ENCODE measurements around the gene TP73. TPM values are rescaled to one million over a fixed set of nuclear protein-coding genes. Genes with fewer than 3 reads are reported as not detected.
A peak's percentile ranks its signal among the peaks of the same experiment; 100 is the strongest.

The TP73 gene
- total and polyA plus RNA-seq, 7 donors = under 0.01 to 0.13 (median 0.01) TPM; not detected in 4

DNA sequence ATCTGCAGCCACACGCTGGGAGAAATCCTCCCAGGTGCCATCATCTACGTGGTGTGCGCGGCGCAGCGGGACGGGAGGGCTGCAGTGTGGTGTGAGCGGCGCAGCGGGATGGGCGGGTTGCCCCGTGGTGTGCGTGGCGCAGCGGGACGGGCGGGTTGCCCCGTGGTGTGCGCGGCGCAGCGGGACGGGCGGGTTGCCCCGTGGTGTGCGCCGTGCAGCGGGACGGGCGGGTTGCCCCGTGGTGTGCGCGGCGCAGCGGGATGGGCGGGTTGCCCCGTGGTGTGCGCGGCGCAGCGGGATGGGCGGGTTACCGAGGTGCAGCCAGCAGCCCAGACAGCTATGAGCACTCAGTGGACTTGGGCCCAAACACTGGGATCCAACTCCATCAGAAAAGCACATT is 7.1 kb upstream of the TP73 start:
- H3K4me1 ChIP-seq = peaks cover 8% of the 10 kb centered on the region
- peaks cover 0 to under 1% (median 0%) of the 10 kb centered on the region in 3 donors for H3K27me3 ChIP-seq (ENCODE audit: insufficient read depth in 3 of 3, low read length in 2 of 3)
- no peak overlapping the region for H3K27ac ChIP-seq
- no peak for ATAC-seq
- H3K4me3 ChIP-seq = no peak overlapping the region
- no peak for DNase-seq
- TF ChIP-seq, protein P1, sequence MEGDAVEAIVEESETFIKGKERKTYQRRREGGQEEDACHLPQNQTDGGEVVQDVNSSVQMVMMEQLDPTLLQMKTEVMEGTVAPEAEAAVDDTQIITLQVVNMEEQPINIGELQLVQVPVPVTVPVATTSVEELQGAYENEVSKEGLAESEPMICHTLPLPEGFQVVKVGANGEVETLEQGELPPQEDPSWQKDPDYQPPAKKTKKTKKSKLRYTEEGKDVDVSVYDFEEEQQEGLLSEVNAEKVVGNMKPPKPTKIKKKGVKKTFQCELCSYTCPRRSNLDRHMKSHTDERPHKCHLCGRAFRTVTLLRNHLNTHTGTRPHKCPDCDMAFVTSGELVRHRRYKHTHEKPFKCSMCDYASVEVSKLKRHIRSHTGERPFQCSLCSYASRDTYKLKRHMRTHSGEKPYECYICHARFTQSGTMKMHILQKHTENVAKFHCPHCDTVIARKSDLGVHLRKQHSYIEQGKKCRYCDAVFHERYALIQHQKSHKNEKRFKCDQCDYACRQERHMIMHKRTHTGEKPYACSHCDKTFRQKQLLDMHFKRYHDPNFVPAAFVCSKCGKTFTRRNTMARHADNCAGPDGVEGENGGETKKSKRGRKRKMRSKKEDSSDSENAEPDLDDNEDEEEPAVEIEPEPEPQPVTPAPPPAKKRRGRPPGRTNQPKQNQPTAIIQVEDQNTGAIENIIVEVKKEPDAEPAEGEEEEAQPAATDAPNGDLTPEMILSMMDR (IDR thresholded peaks at IDR 0.05) = no peak
- peaks cover 0 to 42% of the 10 kb centered on the region in 2 donors for H3K36me3 ChIP-seq (ENCODE audit: insufficient read depth in 1 of 2, low read depth in 1 of 2)
- 93 to 98% (median 93%) methylated on average over 43 of the region's 43 CpGs for WGBS, 3 donors
- intact Hi-C loops (cut with DNase I) = loop anchor here in 1 of 2 donors (10.0 kb wide), 1 partner anchor 260 kb away; the partner anchor contains the start of gene C1orf174
- H3K9me3 ChIP-seq = no peaks in the 10 kb centered on the region

DNA sequence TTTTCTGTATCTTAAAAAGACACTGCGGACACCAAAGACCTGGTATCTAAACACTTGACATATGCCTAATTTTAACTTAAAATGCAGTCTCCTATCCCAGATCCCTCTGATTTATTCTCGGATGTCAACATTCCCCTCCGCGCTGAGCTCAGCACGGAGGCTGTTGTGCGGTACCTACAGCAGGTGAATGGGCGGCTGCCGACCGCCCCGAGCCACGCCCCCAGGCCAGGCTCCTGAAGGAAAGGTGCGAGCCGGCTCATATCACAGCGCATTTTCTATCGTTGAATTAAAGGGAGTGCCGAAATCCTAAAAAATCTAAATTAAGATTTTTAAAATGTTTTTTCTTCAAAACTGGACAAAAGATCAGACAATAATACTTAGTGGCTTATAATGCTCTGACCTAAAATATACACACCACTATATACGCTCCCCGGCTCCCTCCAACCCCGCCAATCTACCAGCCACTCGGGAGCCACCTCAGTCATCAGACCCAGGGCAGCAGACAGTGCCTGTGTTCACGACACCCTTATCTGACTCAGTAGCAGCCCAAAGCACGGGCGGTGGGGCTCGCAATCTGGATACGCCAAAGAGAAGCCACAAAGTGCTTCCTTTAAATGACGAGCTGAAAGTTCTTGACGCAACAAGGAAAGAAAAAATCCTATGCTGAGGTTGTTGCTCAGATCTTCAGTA is 6.5 kb upstream of the TP73 start:
- ATAC-seq = no peak
- Histone ChIP-seq H3K9me3 (no peaks in the 10 kb centered on the region), H3K36me3 (ENCODE audit: insufficient read depth in 1 of 2, low read depth in 1 of 2) (peaks cover 0 to 42% of the 10 kb centered on the region in 2 donors), H3K27me3 (ENCODE audit: insufficient read depth in 3 of 3, low read length in 2 of 3) (peaks cover 0 to 6% (median 5%) of the 10 kb centered on the region in 3 donors), H3K4me3 (no peak overlapping the region), H3K27ac (no peak overlapping the region), H3K4me1 (peaks cover 8% of the 10 kb centered on the region)
- no peak for DNase-seq
- 94 to 96% (median 95%) methylated on average over 27 of the region's 27 CpGs for WGBS, 3 donors
- TF ChIP-seq, protein P1 (IDR thresholded peaks at IDR 0.05) = no peak
- intact Hi-C loops (cut with DNase I) = loop anchor here in 1 of 2 donors (10.0 kb wide), 1 partner anchor 259 kb away; the partner anchor contains the start of gene C1orf174

DNA sequence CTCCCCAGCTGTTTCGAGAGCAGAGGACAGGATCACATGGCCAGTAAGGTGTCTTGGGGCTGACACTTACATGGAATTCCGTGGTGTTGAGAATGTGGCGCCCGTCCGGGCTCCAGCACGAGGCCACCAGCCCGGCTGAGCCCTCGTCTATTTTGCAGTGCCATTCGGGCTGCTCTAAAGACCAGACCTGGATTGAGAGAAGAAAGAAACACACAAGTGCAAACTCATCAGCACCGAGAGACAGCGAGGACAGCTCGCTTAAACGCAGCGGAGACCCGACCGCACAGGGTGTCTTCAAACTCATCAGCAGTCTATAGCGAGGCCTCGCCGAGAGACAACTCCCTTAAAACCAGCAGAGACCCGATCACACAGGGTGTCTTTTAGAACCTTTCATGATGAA is 5.7 kb upstream of the TP73 start:
- Histone ChIP-seq H3K4me1 (peaks cover 8% of the 10 kb centered on the region), H3K4me3 (no peak overlapping the region), H3K9me3 (no peaks in the 10 kb centered on the region), H3K27ac (no peak overlapping the region), H3K36me3 (ENCODE audit: insufficient read depth in 1 of 2, low read depth in 1 of 2) (peaks cover 0 to 42% of the 10 kb centered on the region in 2 donors), H3K27me3 (ENCODE audit: insufficient read depth in 3 of 3, low read length in 2 of 3) (peaks cover 0 to 14% (median 13%) of the 10 kb centered on the region in 3 donors)
- TF ChIP-seq, protein P1 (IDR thresholded peaks at IDR 0.05) = no peak
- no peak for DNase-seq
- intact Hi-C loops (cut with DNase I) = loop anchor here in 1 of 2 donors (10.0 kb wide), 1 partner anchor 258 kb away; the partner anchor contains the start of gene C1orf174
- WGBS, 3 donors = 92 to 94% (median 92%) methylated on average over 20 of the region's 20 CpGs
- no peak for ATAC-seq

DNA sequence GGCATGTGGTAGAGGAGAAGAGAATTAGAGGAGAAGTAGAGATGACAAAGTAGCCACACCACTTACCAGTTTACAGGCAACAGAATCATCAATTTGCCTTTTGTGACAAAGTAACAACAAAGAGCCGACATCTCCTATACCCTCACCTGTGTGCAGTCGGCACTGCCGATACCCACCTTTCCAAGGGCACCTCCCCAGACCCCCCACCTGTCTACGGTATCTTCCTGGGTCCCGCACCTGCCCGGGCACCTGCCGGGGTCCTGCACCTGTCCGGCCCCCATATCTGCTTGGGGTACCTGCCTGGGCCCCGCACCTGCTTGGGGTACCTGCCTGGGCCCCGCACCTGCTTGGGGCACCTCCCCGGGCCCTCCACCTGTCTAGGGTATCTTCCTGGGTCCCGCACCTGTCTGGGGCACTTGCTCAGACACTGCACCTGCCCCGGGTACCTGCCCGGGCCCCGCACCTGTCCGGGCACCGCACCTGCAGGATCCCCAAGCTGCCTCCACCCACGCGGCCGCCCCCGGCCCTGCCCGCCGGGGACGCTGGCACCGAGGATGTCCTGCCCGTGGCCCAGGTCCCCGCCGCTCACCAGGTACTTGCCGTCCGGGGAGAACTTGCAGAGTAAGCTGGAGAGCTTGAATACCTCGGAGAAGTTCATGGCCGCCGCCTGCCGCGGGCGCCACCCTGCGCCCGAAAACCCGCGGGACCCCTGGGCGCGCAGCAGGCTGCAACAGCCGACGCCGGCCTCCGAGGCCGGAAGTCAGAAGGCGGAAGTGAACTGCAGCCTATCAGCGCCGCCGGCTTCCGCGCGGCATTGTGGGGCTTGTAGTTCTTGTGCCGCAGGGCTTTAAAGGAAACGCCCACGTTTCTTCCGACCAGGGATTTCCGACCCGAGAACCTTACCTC is 2.7 kb upstream of the TP73 start, which contains the start of gene WRAP73:
Gene WRAP73 (minus strand): TSS at position 762 of the 906 bp plus-strand sequence. CDS start 104 bp downstream, at position 658.
- peak; percentile 91 to 94 for DNase-seq
- peaks cover 8% of the 10 kb centered on the region for H3K4me1 ChIP-seq
- peaks cover 0 to 32% of the 10 kb centered on the region in 2 donors for H3K36me3 ChIP-seq (ENCODE audit: insufficient read depth in 1 of 2, low read depth in 1 of 2)
- intact Hi-C loops (cut with DNase I) = loop anchor here in 1 of 2 donors (10.0 kb wide), 1 partner anchor 255 kb away; the partner anchor contains the start of gene C1orf174
- H3K9me3 ChIP-seq = no peaks in the 10 kb centered on the region
- TF ChIP-seq, protein P1 (IDR thresholded peaks at IDR 0.05) = peak; percentile 9
- WGBS, 3 donors = 3 to 4% (median 4%) methylated on average over 57 to 60 of the region's 60 CpGs
- ATAC-seq = peak; percentile 94 to 99 (median 96)
- H3K27me3 ChIP-seq (ENCODE audit: insufficient read depth in 3 of 3, low read length in 2 of 3) = peaks cover 0 to 44% (median 32%) of the 10 kb centered on the region in 3 donors
- peak within 1 kb of the TSS; percentile 100 for H3K4me3 ChIP-seq
- peak within 1 kb of the TSS; percentile 65 for H3K27ac ChIP-seq

Measured in psoas muscle (tissue), 8 donors.